Tibial nerve (tissue), 4 donors: Measurements from ENCODE around the gene COX7A2. TPM values are rescaled to one million over a fixed set of nuclear protein-coding genes. Genes with fewer than 3 reads are reported as not detected.

ENCODE experiments used
- DNase-seq, 2 donors: peaks; one replicate each; pipeline ENCODE4 v3.0.0-alpha.2; 2019; ENCODE audit warnings: low spot score in 2 of 2
- H3K27ac ChIP-seq, 4 donors: fragments of 200-600 bp; sonication (generic) in 3 of 4; one replicate each; pipeline ENCODE4 v1.5.1; 2017 to 2019; ENCODE audit warnings: mild to moderate bottlenecking in 1 of 4
- H3K27me3 ChIP-seq, 2 donors: fragments of 200-600 bp; sonication (generic) in 1 of 2; one replicate each; pipeline versions ENCODE4 v1.5.1 to v1.6.0; 2017 to 2019
- H3K36me3 ChIP-seq, 3 donors: fragments of 200-600 bp; sonication (generic); one replicate each; pipeline ENCODE4 v1.5.1; 2018 to 2019
- H3K4me1 ChIP-seq, 4 donors: fragments of 200-600 bp; sonication (generic) in 3 of 4; one replicate each; pipeline ENCODE4 v1.5.1; 2017 to 2019
- H3K4me3 ChIP-seq, 4 donors: fragments of 200-600 bp; sonication (generic) in 3 of 4; one replicate each; pipeline ENCODE4 v1.5.1; 2017 to 2019; ENCODE audit warnings: mild to moderate bottlenecking in 1 of 4, moderate library complexity in 1 of 4
- H3K9me3 ChIP-seq, 4 donors: fragments of 200-600 bp; sonication (generic) in 3 of 4; one replicate each; pipeline ENCODE4 v1.5.1; 2017 to 2019
- EP300 ChIP-seq, 2 donors: sonication (generic); formaldehyde crosslinking; IDR thresholded peaks; one replicate each; pipeline ENCODE4 v1.6.1; 2017; ENCODE audit warnings: antibody characterized with exemption in 2 of 2, mild to moderate bottlenecking in 1 of 2
- POLR2A ChIP-seq, 2 donors: fragments of 450-650 bp; IDR thresholded peaks; one replicate each; pipeline ENCODE4 v1.6.1; 2017; ENCODE audit warnings: antibody characterized with exemption in 2 of 2, mild to moderate bottlenecking in 2 of 2, moderate library complexity in 2 of 2
- WGBS, 2 donors: methylation state at CpG; one replicate each; pipeline ENCODE4 v1.1.5; 2018; 5-methylcytosine and 5-hydroxymethylcytosine counted together
- total RNA-seq, 4 donors: library from RNA; depleted of rRNA; stranded (reverse); fragments of >200 nt; gene quantifications; one replicate each; pipeline ENCODE4 v1.1.0, GENCODE V29; 2016
- TF ChIP-seq, protein P1 (sequence below), 5 experiments: fragments of 200-600 bp in 3 of 5; fragments of 450-650 bp in 2 of 5; sonication (generic) in 3 of 5; IDR thresholded peaks; one replicate each; pipeline ENCODE4 v1.5.1; 2016 to 2019; ENCODE audit warnings: antibody characterized with exemption in 5 of 5, mild to moderate bottlenecking in 3 of 5, moderate library complexity in 2 of 5

Gene COX7A2
- total RNA-seq, 4 donors from 2014 or later, result 178 to 529 (median 230) TPM

DNA sequence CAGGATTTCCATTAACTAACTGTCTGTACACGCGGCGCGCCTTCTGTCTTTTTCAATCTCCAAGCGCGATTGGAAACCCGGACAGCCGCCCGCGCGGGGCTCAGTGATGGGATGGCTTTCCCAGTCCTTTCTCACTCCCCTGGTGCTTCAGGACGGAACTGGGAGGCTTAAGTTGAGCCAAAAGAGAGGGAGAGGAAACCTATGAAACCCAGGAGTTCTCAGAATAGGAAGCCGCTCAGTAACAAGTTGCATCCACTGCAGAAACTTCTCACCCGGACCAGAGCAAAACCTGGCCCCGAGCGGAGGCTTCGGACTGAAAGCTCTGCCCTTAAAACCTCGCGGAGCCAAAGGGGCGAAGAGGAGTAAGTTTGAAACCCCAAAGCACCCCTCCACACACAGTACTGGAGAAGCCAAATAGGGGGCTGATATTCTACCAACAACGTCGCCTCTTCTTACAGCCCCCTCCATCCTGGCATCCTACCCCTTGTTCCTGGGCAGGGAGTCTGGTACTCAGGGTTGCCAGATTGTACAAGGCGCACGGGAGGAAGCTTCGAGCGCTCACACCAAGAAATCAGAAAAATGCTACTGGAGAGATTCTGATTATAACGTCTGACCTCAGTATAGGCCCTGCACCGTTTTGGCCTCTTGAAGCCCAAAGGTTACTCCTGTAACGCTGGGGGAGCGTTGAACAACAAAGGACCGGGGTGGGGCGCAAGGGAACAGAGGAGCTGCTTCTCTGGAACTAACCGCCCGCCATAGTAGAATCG lies 36.8 kb downstream of the COX7A2 start:
- Histone ChIP-seq H3K27me3 (peaks cover 0 to 5% of the 10 kb centered on the region in 2 donors), H3K4me1 (peaks cover 0 to 75% (median 15%) of the 10 kb centered on the region in 4 donors), H3K4me3 (peak overlapping the region; percentile 36 to 78 (median 58)), H3K9me3 (no peaks in the 10 kb centered on the region), H3K27ac (peak overlapping the region; percentile 65 to 96 (median 84)), H3K36me3 (no peaks in the 10 kb centered on the region)
- no peak for DNase-seq
- 19 to 21% methylated on average over 35 of the region's 35 CpGs for WGBS, 2 donors
- peak in 1 of 2 donors; percentile 22 for TF ChIP-seq POLR2A (IDR thresholded peaks at IDR 0.05)
- TF ChIP-seq, protein P1, sequence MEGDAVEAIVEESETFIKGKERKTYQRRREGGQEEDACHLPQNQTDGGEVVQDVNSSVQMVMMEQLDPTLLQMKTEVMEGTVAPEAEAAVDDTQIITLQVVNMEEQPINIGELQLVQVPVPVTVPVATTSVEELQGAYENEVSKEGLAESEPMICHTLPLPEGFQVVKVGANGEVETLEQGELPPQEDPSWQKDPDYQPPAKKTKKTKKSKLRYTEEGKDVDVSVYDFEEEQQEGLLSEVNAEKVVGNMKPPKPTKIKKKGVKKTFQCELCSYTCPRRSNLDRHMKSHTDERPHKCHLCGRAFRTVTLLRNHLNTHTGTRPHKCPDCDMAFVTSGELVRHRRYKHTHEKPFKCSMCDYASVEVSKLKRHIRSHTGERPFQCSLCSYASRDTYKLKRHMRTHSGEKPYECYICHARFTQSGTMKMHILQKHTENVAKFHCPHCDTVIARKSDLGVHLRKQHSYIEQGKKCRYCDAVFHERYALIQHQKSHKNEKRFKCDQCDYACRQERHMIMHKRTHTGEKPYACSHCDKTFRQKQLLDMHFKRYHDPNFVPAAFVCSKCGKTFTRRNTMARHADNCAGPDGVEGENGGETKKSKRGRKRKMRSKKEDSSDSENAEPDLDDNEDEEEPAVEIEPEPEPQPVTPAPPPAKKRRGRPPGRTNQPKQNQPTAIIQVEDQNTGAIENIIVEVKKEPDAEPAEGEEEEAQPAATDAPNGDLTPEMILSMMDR (IDR thresholded peaks at IDR 0.05), result no peak

DNA sequence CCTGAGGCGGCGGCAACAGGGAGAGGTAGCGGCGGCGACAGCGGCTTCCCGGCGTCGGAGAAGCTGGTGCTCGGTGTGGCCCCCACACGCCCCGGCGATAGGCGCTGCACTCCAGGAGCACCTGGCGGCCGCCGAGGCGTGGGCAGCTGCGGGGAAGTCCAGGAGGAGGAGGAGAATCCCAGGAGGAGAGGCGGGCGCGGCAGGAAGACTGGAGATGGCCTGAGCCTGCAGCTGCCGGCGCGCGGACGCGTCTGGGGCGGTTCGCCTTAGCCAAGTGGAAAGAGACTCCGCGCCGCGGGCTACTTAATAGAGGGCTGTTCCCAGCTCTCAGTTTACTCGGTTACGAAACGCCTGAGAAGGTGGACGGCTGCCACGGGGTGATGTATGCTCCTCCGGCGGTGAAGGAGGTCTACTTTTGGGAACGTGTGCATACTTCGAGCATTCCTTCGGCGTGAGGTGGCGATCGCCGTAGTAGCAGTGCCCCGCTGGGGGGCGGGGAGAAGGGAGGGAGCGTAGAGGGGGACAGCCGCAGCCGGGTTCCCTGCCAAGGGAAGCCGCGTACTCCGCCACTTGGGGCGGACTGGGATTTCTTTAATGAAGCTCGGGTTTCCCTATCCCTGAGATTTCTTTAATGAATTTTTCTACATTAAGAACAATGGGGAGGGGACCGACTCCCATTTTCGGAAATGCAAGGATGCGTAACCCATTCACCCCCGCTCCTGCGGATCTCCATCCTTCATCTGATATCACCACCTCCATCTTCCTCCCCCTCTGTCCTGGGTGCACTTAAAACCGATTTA lies 37.6 kb downstream of the COX7A2 start, which contains the start of gene COL12A1:
COL12A1 (minus strand) TSS at position 278 of the 800 bp plus-strand sequence. CDS start 3,261 bp downstream, outside the sequence.
- Histone ChIP-seq H3K4me3 (peak within 1 kb of the TSS; percentile 36 to 78 (median 58)), H3K9me3 (no peaks in the 10 kb centered on the region), H3K27ac (peak within 1 kb of the TSS; percentile 65 to 96 (median 84)), H3K36me3 (no peaks in the 10 kb centered on the region), H3K27me3 (peaks cover 0 to 5% of the 10 kb centered on the region in 2 donors), H3K4me1 (peaks cover 0 to 75% (median 16%) of the 10 kb centered on the region in 4 donors)
- TF ChIP-seq, protein P1 (IDR thresholded peaks at IDR 0.05), result peak in 3 of 5 experiments; percentile 9 to 31 (median 24)
- peak in 1 of 2 donors; percentile 88 for TF ChIP-seq EP300 (IDR thresholded peaks at IDR 0.05)
- peak; percentile 31 to 52 for TF ChIP-seq POLR2A (IDR thresholded peaks at IDR 0.05)
- DNase-seq, result peak; percentile 94 to 96
- 0 to 1% methylated on average over 57 to 58 of the region's 64 CpGs for WGBS, 2 donors

DNA sequence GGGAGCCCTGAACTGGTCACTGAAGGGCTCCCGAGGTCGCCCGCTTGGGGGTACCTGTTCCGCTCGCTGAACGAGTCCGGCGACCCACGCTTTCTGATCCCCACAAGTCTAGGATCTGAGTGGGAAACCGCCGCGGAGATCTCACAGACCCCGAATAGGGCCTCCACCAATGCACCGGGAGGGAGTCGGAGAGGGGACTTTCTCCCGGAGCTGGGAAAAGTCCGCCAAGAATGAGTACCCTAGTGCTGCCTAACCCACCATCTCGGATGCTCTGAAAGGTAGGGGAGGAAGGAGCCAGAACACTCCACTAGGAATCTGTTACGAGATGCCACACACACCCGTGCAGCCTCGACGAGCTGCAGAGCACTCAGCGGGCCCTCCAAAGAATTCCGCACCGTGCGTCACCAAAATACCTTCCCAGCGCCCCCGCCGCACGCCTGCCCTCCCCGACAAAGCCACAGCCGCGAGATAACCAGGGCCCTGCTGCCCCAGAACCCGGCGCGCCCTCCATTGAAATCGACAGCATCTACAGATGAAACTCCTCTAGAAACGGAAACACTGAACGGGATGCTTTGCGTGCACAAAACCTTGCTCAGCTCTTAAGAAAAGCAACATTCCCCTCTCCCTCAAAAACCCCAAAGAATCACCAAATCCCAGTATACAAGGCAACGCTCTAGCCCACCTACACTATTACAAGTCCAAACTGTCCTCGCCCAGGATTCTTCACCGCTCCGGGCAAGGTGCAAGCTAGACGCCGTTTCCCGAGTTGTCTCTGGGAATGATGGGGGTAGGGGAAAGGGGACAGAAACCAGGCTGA lies 38.4 kb downstream of the COX7A2 start:
- peak in 1 of 2 donors; percentile 10 for TF ChIP-seq POLR2A (IDR thresholded peaks at IDR 0.05)
- TF ChIP-seq, protein P1 (IDR thresholded peaks at IDR 0.05), result no peak
- no peak for TF ChIP-seq EP300 (IDR thresholded peaks at IDR 0.05)
- DNase-seq, result peak; percentile 33 to 49
- Histone ChIP-seq H3K27ac (peak overlapping the region; percentile 65 to 96 (median 84)), H3K4me3 (peak overlapping the region; percentile 36 to 78 (median 58)), H3K27me3 (peaks cover 0 to 5% of the 10 kb centered on the region in 2 donors), H3K4me1 (peaks cover 0 to 80% (median 16%) of the 10 kb centered on the region in 4 donors), H3K36me3 (no peaks in the 10 kb centered on the region), H3K9me3 (no peaks in the 10 kb centered on the region)
- 1% methylated on average over 41 to 44 of the region's 47 CpGs for WGBS, 2 donors

DNA sequence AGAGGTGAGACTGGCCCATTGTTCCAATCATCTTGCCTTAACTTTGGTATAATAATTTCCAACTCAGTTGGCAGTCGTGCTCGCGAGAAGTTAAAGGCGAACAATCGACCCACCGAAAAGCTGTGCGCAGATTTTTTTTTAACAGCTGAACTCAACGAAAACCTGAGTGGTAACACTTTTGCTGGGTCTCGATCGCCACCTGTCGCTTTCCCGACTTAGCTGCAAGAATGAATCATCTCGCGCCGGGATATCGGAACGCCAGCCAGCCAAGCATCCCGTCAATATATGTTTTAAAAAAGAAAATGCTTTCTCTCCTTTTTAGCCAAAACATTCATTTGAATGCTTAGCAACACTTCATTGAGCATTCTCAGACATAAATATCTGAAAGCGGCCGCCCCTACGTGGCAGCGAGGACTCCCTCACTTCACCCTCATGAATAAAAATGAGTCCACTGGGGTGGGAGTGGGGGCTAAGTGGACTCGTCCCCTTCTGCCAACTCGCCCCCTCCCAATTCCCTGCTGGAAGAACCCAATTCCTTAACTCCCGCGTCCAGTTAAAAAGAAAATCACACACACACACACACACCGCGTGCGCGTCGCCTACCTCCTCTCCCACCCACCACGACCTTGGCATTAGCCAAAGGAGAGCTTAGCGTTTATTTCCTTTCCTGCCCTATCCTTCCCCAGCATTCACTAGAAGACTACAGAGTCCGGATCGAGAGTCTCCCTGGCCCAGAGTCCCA lies 39.2 kb downstream of the COX7A2 start:
- no peak for TF ChIP-seq POLR2A (IDR thresholded peaks at IDR 0.05)
- TF ChIP-seq, protein P1 (IDR thresholded peaks at IDR 0.05), result peak; percentile 52 to 81 (median 76)
- peak in 1 of 2 donors; percentile 55 for TF ChIP-seq EP300 (IDR thresholded peaks at IDR 0.05)
- Histone ChIP-seq H3K4me1 (peaks cover 0 to 86% (median 16%) of the 10 kb centered on the region in 4 donors), H3K27me3 (peaks cover 0 to 5% of the 10 kb centered on the region in 2 donors), H3K36me3 (no peaks in the 10 kb centered on the region), H3K9me3 (no peaks in the 10 kb centered on the region), H3K4me3 (peak overlapping the region; percentile 36 to 78 (median 58)), H3K27ac (peak overlapping the region; percentile 61 to 96 (median 84))
- peak; percentile 64 to 74 for DNase-seq
- 1% methylated on average over 35 of the region's 35 CpGs for WGBS, 2 donors
